ENCODE results near the gene CXCR6.

GRCh38 chr3:45938043-45938435 lies 5.2 kb upstream of the CXCR6 start:
- no peak for TF ChIP-seq ZNF384 (IDR thresholded peaks at IDR 0.05)
- no peak for TF ChIP-seq ELF4 (IDR thresholded peaks at IDR 0.05)
- TF ChIP-seq SUZ12 (IDR thresholded peaks at IDR 0.05), result no peak

Data from HEK293T (cell line).